ENCODE results near the gene ICOS. TPM values are rescaled to one million over a fixed set of nuclear protein-coding genes. Genes with fewer than 3 reads are reported as not detected.

The ICOS gene
- total RNA-seq, 4 donors from 2014 or later, result 0.17 to 0.49 (median 0.19) TPM; not detected in 1

DNA sequence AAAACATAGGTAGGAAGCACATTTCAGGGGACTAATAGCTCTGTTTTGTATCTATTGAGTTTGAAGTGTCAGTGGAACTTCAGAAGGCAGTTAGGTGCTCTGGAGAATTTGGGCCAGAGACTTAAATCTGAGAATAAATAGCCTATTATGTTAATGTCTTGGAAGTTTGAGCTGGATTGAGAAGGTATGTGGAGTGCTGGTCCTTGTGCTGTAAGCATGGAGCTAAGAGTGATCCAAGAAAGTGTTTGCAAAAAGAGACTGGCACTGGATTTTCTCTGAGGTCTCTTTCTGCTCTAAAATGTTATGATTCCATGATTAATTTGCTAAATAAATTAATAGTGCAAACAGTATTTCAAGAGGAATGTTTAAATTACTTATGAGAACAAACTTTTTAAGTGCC lies 63.3 kb downstream of the ICOS start:
- TF ChIP-seq, protein P1, sequence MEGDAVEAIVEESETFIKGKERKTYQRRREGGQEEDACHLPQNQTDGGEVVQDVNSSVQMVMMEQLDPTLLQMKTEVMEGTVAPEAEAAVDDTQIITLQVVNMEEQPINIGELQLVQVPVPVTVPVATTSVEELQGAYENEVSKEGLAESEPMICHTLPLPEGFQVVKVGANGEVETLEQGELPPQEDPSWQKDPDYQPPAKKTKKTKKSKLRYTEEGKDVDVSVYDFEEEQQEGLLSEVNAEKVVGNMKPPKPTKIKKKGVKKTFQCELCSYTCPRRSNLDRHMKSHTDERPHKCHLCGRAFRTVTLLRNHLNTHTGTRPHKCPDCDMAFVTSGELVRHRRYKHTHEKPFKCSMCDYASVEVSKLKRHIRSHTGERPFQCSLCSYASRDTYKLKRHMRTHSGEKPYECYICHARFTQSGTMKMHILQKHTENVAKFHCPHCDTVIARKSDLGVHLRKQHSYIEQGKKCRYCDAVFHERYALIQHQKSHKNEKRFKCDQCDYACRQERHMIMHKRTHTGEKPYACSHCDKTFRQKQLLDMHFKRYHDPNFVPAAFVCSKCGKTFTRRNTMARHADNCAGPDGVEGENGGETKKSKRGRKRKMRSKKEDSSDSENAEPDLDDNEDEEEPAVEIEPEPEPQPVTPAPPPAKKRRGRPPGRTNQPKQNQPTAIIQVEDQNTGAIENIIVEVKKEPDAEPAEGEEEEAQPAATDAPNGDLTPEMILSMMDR (IDR thresholded peaks at IDR 0.05; ENCODE audit: low read depth), result no peak

DNA sequence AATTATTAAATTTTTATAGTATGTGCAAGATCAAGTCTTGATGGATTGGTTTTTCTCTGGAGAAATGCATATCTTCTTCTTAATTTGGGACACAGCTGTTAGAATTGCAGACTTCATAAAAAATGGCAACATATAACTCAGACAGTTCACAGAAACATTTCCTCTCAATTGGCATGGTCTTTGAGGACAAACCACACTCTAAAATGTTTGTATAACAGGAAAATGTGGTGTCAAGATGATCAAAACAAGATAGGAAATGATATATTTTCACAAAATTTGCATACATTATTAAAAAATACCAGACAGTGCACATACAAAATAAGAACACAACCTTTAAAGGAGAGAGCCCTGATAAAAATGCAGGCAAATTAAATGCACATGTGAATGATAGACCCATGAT lies 63.9 kb downstream of the ICOS start:
- TF ChIP-seq, protein P1 (IDR thresholded peaks at IDR 0.05; ENCODE audit: low read depth), result no peak

DNA sequence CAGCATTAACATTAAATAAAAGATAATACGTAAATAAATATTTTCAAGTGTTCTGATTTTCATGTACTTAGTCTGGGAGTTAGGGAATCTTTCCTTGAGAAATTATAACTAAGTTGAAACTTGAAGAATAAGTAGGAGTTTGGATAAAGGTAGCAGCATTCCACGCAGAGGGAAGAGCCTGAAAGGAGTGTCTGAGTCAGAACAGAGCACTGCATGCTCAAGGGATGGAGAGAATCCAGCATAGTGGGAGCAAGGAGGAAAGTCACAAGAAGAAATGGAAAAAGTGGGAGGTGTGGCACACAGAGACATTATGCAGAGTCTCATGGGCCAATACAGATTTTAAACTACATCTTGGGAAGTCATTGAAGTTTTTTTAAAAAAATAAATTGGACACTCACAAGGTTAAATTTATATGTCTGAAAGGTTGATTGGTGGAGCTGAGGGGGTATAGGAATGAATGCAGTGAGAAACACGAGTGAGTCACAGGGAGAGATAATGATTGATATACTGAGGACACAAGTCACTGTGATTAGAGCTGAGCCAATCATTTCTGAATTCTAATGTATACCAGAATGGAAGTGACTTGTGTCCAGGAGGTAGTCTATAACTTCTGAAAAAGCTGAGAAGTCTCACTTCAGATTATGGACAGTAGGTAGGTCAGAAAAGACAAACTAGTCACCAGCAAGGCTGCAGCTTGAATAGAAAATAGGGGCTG lies 66.9 kb downstream of the ICOS start:
- TF ChIP-seq, protein P1 (IDR thresholded peaks at IDR 0.05; ENCODE audit: low read depth), result no peak

DNA sequence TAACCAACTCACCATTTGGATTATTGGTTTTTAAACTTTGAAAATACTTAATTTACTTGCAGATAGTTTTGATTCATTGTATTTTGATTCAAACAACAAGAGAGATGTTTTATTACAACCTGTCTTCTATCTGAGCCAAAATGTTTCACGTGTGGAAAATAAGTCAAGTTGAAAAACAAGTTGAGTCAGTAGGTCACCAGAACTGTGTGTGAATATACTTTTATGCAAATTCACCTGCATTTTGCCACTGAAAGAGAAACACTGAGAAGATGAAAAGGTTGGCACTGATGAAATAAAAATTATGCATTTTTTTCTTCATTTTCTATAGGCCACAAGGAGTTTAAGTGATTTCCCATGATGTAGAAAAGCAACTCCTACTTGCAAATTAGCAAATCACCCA lies 68.3 kb downstream of the ICOS start:
- TF ChIP-seq, protein P1 (IDR thresholded peaks at IDR 0.05; ENCODE audit: low read depth), result no peak

DNA sequence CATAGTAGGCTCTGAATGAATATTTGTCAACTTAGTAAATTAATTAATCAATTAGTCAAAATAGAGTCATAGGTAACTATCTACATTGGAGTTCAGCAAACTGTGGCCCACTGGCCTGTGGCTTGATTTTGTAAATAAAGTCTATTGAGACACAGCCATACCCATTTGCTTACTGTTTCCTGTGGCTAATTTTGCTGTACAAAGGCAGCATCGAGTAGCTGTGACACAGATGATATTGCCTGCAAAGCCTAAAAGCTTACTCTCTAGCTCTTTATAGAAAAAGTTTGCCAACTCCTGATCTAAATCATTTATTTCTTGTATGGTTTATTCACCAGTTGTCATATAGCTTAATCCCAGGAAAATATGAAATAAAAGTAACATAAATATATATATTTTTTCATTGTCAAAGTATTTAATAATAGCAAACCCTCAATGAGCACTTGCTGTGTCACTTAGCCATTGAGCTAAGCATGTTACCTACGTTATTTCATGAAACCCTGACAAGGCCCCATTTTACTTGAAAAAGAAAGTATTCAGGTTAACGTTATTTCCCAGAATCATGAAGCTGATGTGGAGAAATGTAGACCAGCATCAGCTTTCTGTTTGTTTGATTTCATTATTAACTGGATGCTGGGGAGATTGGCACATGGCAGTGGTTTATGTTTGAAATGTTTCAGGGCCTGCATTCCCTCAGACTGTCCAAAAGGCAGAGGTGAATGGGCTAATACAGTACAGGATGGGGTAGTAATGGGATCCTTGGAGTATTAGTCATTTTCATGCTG lies 69.6 kb downstream of the ICOS start:
- TF ChIP-seq, protein P1 (IDR thresholded peaks at IDR 0.05; ENCODE audit: low read depth), result no peak

DNA sequence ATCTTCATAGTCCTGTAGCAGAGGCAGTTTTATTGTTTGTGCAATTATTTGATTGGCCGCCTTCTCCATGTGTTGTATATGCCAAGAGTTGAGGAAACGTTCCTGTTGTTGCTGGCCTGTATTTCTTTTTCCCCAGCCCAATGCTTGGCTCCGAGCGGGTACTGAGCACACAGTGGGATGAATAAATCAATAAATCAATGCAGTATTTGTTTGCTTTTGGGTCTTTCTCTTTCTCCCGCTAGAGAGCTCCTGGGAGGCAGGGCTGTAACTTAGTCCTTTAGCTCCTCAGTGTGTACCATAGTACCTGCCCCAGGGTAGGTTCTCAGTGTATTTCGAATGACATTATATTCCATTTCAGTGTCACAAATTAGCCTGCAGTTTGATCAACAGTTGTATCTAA lies 71.8 kb downstream of the ICOS start:
- TF ChIP-seq, protein P1 (IDR thresholded peaks at IDR 0.05; ENCODE audit: low read depth), result no peak
